SU-DHL-6 (cell line): Measurements from ENCODE around the gene CIB2.

Experiments used
- H2AFZ ChIP-seq: fragments of 200-600 bp; sonication (generic); 2 replicates; pipeline ENCODE4 v1.6.1; 2014; ENCODE audit warnings: low read depth, mild to moderate bottlenecking, moderate library complexity, mixed read lengths, antibody characterized with exemption, low read length; ENCODE audit not compliant: severe bottlenecking
- H3F3A ChIP-seq: fragments of 200-600 bp; shearing (Covaris generic); 2 replicates; pipeline ENCODE4 v1.6.0; 2016; ENCODE audit warnings: antibody characterized with exemption, mild to moderate bottlenecking; ENCODE audit not compliant: insufficient read depth
- H3K27ac ChIP-seq: fragments of 200-600 bp; sonication (generic); 2 replicates; pipeline ENCODE4 v1.5.1; 2016; ENCODE audit warnings: low read depth, mild to moderate bottlenecking, low read length, moderate library complexity, mixed read lengths
- H3K27me3 ChIP-seq: fragments of 200-600 bp; sonication (generic), shearing (Covaris generic); 2 replicates; pipeline ENCODE4 v1.6.0; 2014; ENCODE audit warnings: mild to moderate bottlenecking, low read length
- H3K36me3 ChIP-seq: fragments of 200-600 bp; sonication (generic); 2 replicates; pipeline ENCODE4 v1.6.1; 2014; ENCODE audit warnings: mild to moderate bottlenecking, low read length, mixed read lengths
- H3K4me2 ChIP-seq: fragments of 300-600, 200-600 bp; shearing (Covaris generic), sonication (generic); 2 replicates; pipeline ENCODE4 v1.6.0; 2014; ENCODE audit warnings: low read length, low read depth, mild to moderate bottlenecking; ENCODE audit not compliant: poor library complexity, severe bottlenecking
- H3K4me3 ChIP-seq: fragments of 200-600 bp; sonication (generic); 2 replicates; pipeline ENCODE4 v1.5.1; 2014; ENCODE audit warnings: antibody characterized with exemption, low read length, mild to moderate bottlenecking, mixed read lengths; ENCODE audit not compliant: insufficient read depth, poor library complexity, severe bottlenecking
- H3K79me2 ChIP-seq: fragments of 200-600 bp; sonication (generic); 2 replicates; pipeline ENCODE4 v1.6.1; 2014; ENCODE audit warnings: mild to moderate bottlenecking, low read length, moderate library complexity; ENCODE audit not compliant: insufficient read depth
- H3K9ac ChIP-seq: fragments of 200-600 bp; sonication (generic); 2 replicates; pipeline ENCODE4 v1.7.0; 2014; ENCODE audit warnings: mild to moderate bottlenecking, low read length
- H3K9me2 ChIP-seq: fragments of 200-600 bp; sonication (generic); replicated peaks from 2 replicates; pipeline ENCODE4 v1.6.1; 2014; ENCODE audit warnings: low read length; ENCODE audit not compliant: insufficient read depth
- H3K9me3 ChIP-seq: fragments of 200-600 bp; sonication (generic); 2 replicates; pipeline ENCODE4 v1.6.1; 2014; ENCODE audit warnings: low read length, mixed read lengths; ENCODE audit not compliant: insufficient read depth
- H4K20me1 ChIP-seq: fragments of 200-600 bp; sonication (generic); 2 replicates; pipeline ENCODE4 v1.6.1; 2014; ENCODE audit warnings: low read depth, mild to moderate bottlenecking, antibody characterized with exemption, low read length, moderate library complexity, mixed read lengths
- CTCF ChIP-seq: fragments of 200-600 bp; sonication (generic); IDR thresholded peaks from one replicate; pipeline ENCODE4 v1.5.1; 2017; ENCODE audit warnings: antibody characterized with exemption, mild to moderate bottlenecking, low read length, moderate library complexity; ENCODE audit not compliant: insufficient read depth, poor library complexity, severe bottlenecking
- EZH2phosphoT487 ChIP-seq: fragments of 200-600 bp; sonication (generic), shearing (Covaris generic); conservative IDR thresholded peaks from 2 replicates; pipeline ENCODE4 v1.6.1; 2018; ENCODE audit warnings: mild to moderate bottlenecking, antibody characterized with exemption, low read length, moderate library complexity, mixed read lengths

CIB2 gene

GRCh38 chr15:78092261-78093041 is 38.8 kb downstream of the CIB2 start, which contains the start of gene SH2D7:
SH2D7 (plus strand) TSS chr15:78092561; CDS start chr15:78092585, 24 bp downstream.
- no peaks in the 10 kb centered on the region for H3K9me2 ChIP-seq
- TF ChIP-seq CTCF, result no peak
- no peak for TF ChIP-seq EZH2phosphoT487
- H3K9me3 ChIP-seq, result no peaks in the 10 kb centered on the region
- H4K20me1 ChIP-seq, result no peaks in the 10 kb centered on the region
- no peak within 1 kb of the TSS for H3K4me3 ChIP-seq
- no peaks in the 10 kb centered on the region for H3K36me3 ChIP-seq
- H3K9ac ChIP-seq, result no peak within 1 kb of the TSS
- H3K4me2 ChIP-seq, result no peak within 1 kb of the TSS
- no peak within 1 kb of the TSS for H3K27ac ChIP-seq
- no peak within 1 kb of the TSS for H2AFZ ChIP-seq
- peaks cover 3% of the 10 kb centered on the region; the same call in 1 of the 2 replicates for H3K27me3 ChIP-seq
- H3F3A ChIP-seq, result no peaks in the 10 kb centered on the region
- H3K79me2 ChIP-seq, result no peaks in the 10 kb centered on the region

- H3K9me3 ChIP-seq, result no peaks in the 10 kb centered on the region
- no peak for TF ChIP-seq CTCF
- no peak for TF ChIP-seq EZH2phosphoT487
- no peak overlapping the region for H2AFZ ChIP-seq
- H3K4me3 ChIP-seq, result no peak overlapping the region
- no peaks in the 10 kb centered on the region for H3K79me2 ChIP-seq
- no peaks in the 10 kb centered on the region for H4K20me1 ChIP-seq
- H3K27ac ChIP-seq, result no peak overlapping the region
- H3K4me2 ChIP-seq, result no peak overlapping the region
- H3K9me2 ChIP-seq, result no peaks in the 10 kb centered on the region
- peaks cover 3% of the 10 kb centered on the region; the same call in 1 of the 2 replicates for H3K27me3 ChIP-seq
- H3K36me3 ChIP-seq, result no peaks in the 10 kb centered on the region
- H3K9ac ChIP-seq, result no peak overlapping the region
- no peaks in the 10 kb centered on the region for H3F3A ChIP-seq
These were observed 40.7 kb downstream of the CIB2 start for GRCh38 chr15:78090422-78091063.

GRCh38 chr15:78088773-78089080 is 42.5 kb downstream of the CIB2 start:
- no peaks in the 10 kb centered on the region for H3K36me3 ChIP-seq
- no peak for TF ChIP-seq CTCF
- no peak for TF ChIP-seq EZH2phosphoT487
- no peaks in the 10 kb centered on the region for H3K79me2 ChIP-seq
- no peak overlapping the region for H3K27ac ChIP-seq
- no peaks in the 10 kb centered on the region for H3F3A ChIP-seq
- no peaks in the 10 kb centered on the region for H3K9me2 ChIP-seq
- no peak overlapping the region for H3K4me2 ChIP-seq
- H3K4me3 ChIP-seq, result no peak overlapping the region
- H3K9me3 ChIP-seq, result no peaks in the 10 kb centered on the region
- no peaks in the 10 kb centered on the region for H4K20me1 ChIP-seq
- no peak overlapping the region for H2AFZ ChIP-seq
- H3K9ac ChIP-seq, result no peak overlapping the region
- H3K27me3 ChIP-seq, result peaks cover 3% of the 10 kb centered on the region; the same call in 1 of the 2 replicates
